ENCODE measurements around the gene STX19.

The STX19 gene

GRCh38 chr3:94026623-94027022 lies 1.8 kb downstream of the STX19 start:
- no peak for DNase-seq

- DNase-seq, result no peak
Measured at GRCh38 chr3:94024385-94024784, 4.0 kb downstream of the STX19 start.

- no peak for DNase-seq
Measured at GRCh38 chr3:94020293-94020692, 8.1 kb downstream of the STX19 start.

GRCh38 chr3:94019659-94020058 lies 8.7 kb downstream of the STX19 start:
- DNase-seq, result no peak

- no peak for DNase-seq
Measured at GRCh38 chr3:94015025-94015424, 13.4 kb downstream of the STX19 start.

- DNase-seq, result no peak
Measured at GRCh38 chr3:94012185-94012584, 16.2 kb downstream of the STX19 start.

- DNase-seq, result no peak
Measured at GRCh38 chr3:94011233-94011711, 17.1 kb downstream of the STX19 start.

GRCh38 chr3:94009608-94010007 lies 18.8 kb downstream of the STX19 start:
- DNase-seq, result no peak

GRCh38 chr3:94008253-94008652 lies 20.1 kb downstream of the STX19 start:
- DNase-seq, result no peak

- DNase-seq, result no peak
Measured at GRCh38 chr3:94004301-94004910, 24.0 kb downstream of the STX19 start.

GRCh38 chr3:94001827-94002495 lies 26.4 kb downstream of the STX19 start:
- no peak for DNase-seq

- no peak for DNase-seq
Measured at GRCh38 chr3:94001191-94001590, 27.2 kb downstream of the STX19 start.

GRCh38 chr3:93994056-93994455 lies 34.3 kb downstream of the STX19 start:
- DNase-seq, result no peak

- no peak for DNase-seq
Measured at GRCh38 chr3:93992207-93992606, 36.2 kb downstream of the STX19 start.

GRCh38 chr3:93991631-93992030 lies 36.8 kb downstream of the STX19 start:
- no peak for DNase-seq

GRCh38 chr3:93989241-93989640 lies 39.2 kb downstream of the STX19 start:
- DNase-seq, result no peak

- DNase-seq, result no peak
Measured at GRCh38 chr3:93988764-93989163, 39.6 kb downstream of the STX19 start.

GRCh38 chr3:93988283-93988682 lies 40.1 kb downstream of the STX19 start:
- no peak for DNase-seq

- DNase-seq, result no peak
Measured at GRCh38 chr3:93984618-93985017, 43.8 kb downstream of the STX19 start.

- no peak for DNase-seq
Measured at GRCh38 chr3:93983408-93983807, 45.0 kb downstream of the STX19 start.

- DNase-seq, result no peak
Measured at GRCh38 chr3:93981649-93982048, 46.7 kb downstream of the STX19 start.

GRCh38 chr3:93979850-93980676 lies 48.3 kb downstream of the STX19 start, which contains the start of gene ARL13B:
Gene ARL13B, plus strand, starts transcription at chr3:93980155. Its CDS starts 269 bp downstream, at chr3:93980424.
- peak; percentile 99 for DNase-seq
